ENCODE results near the gene RFX4.

RFX4 gene

DNA sequence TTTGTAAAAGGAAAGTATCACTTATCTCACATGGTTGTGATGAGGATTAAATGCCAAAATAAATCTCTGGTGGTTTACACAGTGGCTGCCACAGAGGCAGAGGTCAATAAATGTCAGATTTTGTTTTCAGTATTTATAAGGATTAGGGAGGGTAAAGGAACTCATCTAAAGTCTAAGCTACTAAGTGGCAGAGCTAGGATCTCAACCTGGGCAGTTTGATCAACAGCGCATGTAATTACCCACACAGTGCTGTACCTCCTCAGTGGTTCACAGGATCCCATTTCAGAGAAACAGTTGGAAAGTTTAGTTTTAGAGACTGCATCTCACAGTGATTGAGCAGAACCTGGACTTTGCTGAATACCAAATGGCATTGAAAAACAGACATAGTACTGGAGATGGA is 146.8 kb downstream of the RFX4 start:
- DNase-seq (ENCODE audit: low spot score), result no peak

DNA sequence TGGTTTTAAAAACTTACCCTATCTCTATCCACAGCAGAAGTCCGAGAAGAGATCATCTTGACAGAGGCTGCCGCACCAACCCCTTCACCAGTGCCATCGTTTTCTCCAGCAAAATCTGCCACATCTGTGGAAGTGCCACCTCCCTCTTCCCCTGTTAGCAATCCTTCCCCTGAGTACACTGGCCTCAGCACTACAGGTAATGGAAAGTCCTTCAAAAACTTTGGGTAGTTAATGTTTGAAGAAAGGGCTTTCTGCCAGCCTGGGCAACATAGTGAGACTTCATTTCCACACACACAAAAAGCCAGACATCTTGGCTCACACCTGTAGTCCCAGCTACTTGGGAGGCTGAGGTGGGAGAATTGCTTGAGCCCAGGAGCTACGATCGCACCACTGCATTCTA is 150.1 kb downstream of the RFX4 start:
- DNase-seq (ENCODE audit: low spot score), result no peak

GRCh38 chr12:106733660-106734059 is 150.9 kb downstream of the RFX4 start:
- no peak for DNase-seq (ENCODE audit: low spot score)

DNA sequence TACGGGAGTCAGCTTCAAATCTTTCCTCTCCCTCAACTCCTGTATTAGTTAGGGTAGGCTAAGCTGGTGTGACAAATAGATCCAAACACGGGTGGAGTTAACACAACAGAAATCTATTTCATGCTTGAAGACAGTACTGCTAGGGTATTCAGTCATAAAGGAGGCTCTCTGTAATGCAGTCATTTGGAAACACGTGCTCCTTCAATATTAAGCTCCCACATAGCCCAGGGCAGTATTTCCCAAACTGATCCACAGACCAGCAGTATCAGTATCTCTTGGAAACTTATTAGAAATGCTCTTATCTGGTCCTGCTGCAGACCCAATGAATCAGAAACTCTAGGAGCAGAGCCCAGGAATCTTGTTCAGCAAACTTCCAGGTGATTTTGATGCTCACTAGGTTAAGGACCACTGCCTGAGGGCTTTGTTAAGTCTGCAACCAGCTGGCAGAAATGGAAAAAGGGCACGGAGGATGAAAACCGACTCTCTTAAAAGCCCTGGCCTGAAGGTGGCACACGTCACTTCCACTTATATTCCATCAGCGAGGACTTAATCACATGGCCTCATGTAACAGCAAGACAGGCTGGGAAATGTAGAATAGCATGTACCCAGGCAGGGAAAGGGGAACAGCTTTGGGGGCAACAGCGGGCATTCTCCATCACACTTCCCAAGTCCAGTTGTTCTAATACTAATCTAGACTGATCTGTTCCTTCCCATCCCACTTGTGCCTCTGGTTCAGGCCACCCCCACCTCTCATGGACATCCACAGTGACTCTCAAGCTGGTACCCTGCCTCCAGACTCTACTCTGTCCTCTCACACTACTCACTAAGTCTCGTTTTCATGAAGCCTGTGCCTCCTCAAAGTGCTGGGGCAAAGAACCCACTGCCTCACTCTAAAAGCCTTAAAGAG is 153.5 kb downstream of the RFX4 start:
- DNase-seq (ENCODE audit: low spot score), result no peak

GRCh38 chr12:106739318-106739717 is 156.5 kb downstream of the RFX4 start:
- no peak for DNase-seq (ENCODE audit: low spot score)

DNA sequence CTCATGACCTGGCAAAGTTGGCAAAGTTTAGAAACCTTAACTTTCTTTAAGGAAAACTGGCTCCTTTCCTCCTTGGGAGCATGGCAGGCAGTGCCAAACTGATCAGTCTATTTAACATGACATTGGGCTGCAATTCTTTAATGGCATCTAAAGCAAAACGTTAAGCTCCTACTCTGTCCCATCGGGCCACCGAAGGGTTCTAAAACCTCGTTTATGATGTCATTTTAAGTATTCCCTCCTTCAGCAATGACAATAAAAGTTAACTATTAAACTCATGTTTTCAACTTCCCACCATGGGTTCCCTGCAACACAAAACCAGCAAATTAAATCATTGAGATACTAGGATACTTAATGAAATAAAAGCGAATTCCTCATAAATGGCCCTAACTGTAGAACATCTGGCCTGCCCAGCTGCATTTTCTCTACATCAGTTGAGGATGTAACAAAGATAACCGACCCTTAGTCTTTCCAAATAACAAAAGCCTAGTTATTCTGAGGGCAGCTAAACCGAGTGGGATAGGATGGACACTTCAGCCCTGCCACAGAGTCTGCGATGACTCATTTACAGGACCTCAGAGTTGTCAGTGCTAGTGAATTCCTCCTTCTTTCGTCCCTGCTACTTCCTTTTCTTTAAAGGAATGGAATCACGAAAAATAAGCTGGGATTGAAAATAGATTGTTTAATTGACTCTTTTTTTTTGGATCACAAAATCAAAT is 157.2 kb downstream of the RFX4 start:
- no peak for DNase-seq (ENCODE audit: low spot score)

DNA sequence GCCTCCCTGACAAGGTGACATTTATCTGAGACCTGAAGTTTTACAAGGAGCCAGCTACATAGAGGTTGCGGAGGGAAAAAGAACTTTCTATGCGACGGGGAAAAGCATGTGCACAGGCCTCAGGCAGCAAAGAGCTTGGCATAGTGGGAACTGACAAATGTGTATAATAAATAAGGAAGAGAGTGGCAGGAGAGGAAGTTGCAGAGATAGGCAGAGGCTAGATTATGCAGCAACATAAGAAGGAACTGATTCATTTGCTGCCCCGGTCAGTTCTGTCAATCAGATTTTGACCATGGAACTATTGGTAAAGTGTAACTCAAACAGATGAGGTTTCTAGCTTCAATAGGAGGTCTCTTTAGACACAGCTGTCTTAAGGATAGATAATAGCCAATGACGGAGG is 158.0 kb downstream of the RFX4 start:
- no peak for DNase-seq (ENCODE audit: low spot score)

GRCh38 chr12:106741247-106741646 is 158.4 kb downstream of the RFX4 start:
- DNase-seq (ENCODE audit: low spot score), result no peak

GRCh38 chr12:106743270-106743988 is 160.6 kb downstream of the RFX4 start:
- DNase-seq (ENCODE audit: low spot score), result no peak

- DNase-seq (ENCODE audit: low spot score), result no peak
These were observed 161.8 kb downstream of the RFX4 start for GRCh38 chr12:106744600-106744999.

GRCh38 chr12:106745181-106745745 is 162.5 kb downstream of the RFX4 start:
- no peak for DNase-seq (ENCODE audit: low spot score)

DNA sequence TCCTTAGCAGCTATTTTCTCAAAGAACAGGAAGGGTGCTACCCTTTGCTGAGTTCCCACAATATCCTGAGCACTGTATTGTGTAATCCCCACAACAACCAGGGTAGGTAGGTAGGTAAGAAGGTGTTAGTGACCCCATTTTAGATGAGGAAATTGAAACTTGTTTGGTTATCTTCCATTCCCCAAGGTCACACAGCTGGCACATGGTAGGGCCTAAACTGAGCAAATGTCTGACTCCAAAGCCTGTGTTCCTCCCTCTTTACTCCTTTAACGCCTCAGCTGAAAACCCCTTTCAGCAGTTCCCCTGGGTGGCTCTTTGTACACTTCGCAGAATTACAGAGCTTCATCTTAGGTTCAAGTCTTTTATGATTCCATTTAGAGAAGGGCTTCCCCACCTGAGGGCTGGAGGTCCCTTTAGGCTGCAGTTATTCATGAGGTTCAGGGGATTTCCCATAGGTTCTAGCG is 165.2 kb downstream of the RFX4 start:
- no peak for DNase-seq (ENCODE audit: low spot score)

DNA sequence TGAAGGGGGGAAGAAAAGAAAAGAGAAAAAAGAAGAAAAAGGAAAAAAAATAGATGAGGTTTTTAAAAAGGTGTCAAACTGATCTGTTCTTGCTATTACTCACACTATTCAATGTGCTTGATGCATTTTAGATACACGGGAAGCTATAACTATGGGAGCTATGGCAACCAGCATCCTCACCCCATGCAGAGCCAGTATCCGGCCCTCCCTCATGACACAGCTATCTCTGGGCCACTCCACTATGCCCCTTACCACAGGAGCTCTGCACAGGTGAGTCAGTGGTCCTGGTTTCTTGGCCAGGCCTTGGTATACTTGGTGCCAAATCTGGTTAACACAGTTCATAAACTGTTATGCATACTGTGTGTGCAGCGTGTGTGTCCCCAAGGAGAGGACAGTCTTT is 167.7 kb downstream of the RFX4 start:
- DNase-seq (ENCODE audit: low spot score), result no peak

- peak; percentile 85 for DNase-seq (ENCODE audit: low spot score)
These were observed 170.7 kb downstream of the RFX4 start for GRCh38 chr12:106753526-106753925.

- no peak for DNase-seq (ENCODE audit: low spot score)
These were observed 171.5 kb downstream of the RFX4 start for GRCh38 chr12:106754331-106754730.

GRCh38 chr12:106757623-106758348 is 175.0 kb downstream of the RFX4 start:
- DNase-seq (ENCODE audit: low spot score), result no peak

GRCh38 chr12:106758349-106759110 is 175.7 kb downstream of the RFX4 start:
- DNase-seq (ENCODE audit: low spot score), result no peak

DNA sequence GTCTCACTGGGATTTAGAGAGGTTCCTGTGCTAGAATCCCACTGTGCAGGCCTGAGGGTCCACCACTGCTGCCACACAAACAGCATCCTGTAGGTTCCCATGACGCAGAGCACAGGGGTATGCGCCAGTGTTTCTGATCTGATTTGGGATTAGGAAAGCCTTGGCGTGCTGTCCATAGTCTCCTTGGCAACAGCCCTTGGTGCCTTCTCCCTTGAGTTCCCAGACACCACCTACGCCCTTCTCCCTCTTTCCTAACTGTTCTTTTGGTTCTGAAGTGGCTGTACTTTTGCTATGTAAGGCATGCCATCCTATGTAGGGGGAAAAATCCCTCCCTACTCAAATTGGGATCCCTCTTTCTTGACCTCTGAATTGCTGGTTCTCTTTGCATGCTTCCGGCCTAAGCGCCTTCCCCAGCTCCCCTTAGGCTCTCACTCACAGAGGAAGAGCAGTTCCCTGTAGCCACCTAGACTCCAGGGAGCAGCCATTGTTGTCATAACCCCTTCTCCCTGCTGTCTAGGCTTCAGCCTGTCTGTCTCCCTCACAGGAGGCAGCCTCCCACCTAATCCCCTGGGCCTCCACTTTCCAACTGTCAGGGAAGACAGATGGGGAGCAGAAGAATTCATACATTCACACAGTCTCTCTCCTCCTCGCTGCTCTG is 176.9 kb downstream of the RFX4 start:
- DNase-seq (ENCODE audit: low spot score), result no peak

- DNase-seq (ENCODE audit: low spot score), result peak; percentile 82
These were observed 177.4 kb downstream of the RFX4 start for GRCh38 chr12:106760184-106760531.

GRCh38 chr12:106764220-106764619 is 181.4 kb downstream of the RFX4 start:
- DNase-seq (ENCODE audit: low spot score), result no peak
